Measurements from ENCODE around the gene PABPN1L.

PABPN1L gene

DNA sequence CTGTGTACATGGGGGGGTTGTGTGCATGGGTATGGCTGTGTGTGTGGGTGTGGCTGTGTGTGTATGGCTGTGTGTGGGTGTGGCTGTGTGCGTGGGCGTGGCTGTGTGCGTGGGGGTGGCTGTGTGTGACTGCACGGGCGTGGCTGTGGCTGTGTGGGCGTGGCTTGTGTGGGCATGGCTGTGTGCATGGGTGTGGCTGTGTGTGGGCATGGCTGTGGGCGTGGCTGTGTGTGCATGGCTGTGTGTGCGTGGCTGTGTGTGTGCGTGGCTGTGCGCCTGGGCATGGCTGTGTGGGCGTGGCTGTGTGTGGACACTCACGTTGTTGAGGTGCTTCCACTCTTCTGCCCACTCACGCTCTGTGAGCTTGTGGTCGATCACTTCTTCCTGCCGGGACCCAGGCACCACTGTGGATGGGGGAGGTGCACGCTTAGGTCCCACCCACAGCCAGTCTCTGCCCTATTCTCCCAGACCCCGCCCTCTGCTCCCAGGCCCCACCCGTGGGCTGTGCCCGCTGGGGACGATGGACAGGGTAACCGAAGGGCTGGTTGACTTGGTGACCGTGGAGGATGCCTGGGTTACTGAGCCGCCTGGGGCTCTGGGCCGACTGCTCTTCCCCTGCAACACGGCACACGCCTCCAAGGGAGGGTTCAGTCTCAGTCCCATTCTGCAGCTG lies 16.0 kb upstream of the PABPN1L start:
- TF ChIP-seq, protein P1, sequence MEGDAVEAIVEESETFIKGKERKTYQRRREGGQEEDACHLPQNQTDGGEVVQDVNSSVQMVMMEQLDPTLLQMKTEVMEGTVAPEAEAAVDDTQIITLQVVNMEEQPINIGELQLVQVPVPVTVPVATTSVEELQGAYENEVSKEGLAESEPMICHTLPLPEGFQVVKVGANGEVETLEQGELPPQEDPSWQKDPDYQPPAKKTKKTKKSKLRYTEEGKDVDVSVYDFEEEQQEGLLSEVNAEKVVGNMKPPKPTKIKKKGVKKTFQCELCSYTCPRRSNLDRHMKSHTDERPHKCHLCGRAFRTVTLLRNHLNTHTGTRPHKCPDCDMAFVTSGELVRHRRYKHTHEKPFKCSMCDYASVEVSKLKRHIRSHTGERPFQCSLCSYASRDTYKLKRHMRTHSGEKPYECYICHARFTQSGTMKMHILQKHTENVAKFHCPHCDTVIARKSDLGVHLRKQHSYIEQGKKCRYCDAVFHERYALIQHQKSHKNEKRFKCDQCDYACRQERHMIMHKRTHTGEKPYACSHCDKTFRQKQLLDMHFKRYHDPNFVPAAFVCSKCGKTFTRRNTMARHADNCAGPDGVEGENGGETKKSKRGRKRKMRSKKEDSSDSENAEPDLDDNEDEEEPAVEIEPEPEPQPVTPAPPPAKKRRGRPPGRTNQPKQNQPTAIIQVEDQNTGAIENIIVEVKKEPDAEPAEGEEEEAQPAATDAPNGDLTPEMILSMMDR (conservative IDR thresholded peaks at IDR 0.05; ENCODE audit: low read length), result no peak
- no peak for DNase-seq (ENCODE audit: low read depth)
- H3K4me3 ChIP-seq (ENCODE audit: low read length), result no peak overlapping the region

DNA sequence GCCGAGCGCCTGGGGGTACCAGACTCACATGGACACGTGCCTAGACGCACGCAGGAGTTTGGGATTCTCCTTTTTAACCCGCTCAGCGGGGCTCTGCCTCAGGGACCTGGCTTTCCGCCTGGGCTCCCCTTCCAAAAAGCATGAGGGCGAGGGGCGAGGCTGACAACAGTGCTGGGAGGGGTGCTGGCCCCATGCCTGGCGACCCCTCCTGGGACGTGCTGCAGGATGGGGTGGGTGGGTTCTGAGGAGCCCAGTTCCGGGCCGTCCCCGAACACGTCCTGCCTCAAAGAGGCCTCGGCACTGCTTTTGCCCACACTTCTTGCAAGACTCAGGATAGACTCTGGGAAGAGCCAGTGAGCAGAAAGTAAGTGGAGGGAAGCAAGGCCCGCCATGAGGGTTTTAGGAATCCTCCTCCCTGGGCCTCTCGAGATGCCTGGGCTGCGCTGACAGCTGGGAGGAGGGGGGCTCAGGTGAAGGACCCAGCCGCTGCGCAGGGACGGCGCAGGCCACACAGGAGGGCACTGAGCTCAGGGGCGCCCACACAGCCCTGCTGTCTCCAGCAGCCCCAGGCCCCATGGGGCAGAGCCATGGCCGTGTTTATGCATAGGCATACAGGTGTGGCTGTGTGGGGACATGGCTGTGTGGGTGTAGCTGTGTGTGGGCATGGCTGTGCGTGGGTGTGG lies 15.4 kb upstream of the PABPN1L start:
- no peak for DNase-seq (ENCODE audit: low read depth)
- no peak overlapping the region for H3K4me3 ChIP-seq (ENCODE audit: low read length)

DNA sequence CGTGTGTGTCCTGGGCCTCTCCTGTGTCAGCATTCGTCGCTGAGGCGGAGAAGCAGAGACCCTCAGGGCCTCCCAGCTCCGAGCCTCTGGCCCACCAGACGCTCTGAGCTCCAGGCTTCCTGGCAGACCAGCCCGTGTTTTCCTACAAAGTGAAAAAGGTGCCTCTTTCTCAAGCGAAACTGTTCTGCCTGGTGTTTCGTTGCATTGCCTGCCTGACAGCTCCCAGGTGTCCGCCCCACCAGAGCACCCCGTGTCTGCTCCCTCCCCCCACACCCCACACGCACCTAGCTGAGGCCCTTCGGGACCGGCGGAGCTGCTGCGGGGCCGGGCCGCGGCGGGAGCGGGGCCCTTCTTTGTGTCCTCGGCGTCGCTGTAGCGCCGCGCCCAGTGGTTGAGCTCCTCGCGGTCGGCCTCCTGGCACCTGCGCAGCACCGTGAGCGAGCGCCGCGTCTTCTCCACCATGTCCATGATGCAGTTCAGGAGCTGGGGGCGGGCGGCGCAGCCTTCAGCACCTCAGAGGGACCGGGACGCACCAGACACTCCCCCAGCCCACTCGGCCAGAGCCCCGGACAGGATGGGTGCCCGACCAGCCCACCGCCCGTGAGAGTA lies 14.7 kb upstream of the PABPN1L start:
- no peak overlapping the region for H3K4me3 ChIP-seq (ENCODE audit: low read length)
- TF ChIP-seq, protein P1 (conservative IDR thresholded peaks at IDR 0.05; ENCODE audit: low read length), result no peak

More for the DNA sequence above, 15.4 kb upstream of the PABPN1L start:
- TF ChIP-seq, protein P1 (conservative IDR thresholded peaks at IDR 0.05; ENCODE audit: low read length), result no peak

DNA sequence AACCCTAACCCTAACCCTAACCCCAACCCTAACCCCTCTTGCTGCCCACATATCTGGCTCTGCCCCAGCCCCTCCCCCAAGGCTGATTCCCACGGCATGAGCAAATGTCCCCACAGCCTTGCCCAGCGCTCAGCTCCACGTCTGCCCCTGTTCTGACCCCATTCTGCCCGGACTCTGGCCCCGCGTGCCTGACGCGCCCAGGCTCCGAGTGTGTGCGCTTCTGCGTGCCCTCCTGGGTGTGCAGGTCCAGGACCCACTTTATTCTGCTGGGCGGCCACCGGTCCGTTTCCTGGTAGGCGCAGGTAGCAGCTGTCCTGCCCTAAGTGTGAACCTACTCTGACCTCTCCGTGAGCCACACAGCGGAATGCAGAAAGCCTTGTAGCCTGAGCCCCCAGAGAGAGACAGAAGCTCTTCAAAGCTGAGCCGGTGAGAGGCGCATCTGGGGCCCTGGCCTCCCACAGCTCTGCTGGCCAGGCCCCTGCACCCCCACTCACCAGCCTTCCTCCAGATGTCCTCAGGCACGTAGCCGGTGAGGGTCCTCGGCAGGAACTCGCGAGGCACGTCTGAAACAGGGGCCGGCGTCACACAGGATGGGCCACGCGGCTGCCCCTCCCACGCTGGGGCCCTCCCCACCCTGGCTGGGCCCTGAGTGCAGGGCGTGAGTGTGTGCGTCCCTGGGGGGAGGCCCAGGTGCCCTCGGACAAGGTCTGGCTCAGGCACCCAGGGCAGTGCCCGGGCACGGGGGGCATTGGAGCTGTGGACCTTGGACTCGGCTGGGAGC lies 14.0 kb upstream of the PABPN1L start:
- TF ChIP-seq, protein P1 (conservative IDR thresholded peaks at IDR 0.05; ENCODE audit: low read length), result no peak
- H3K4me3 ChIP-seq (ENCODE audit: low read length), result no peak overlapping the region
- DNase-seq (ENCODE audit: low read depth), result no peak

More for the DNA sequence above, 14.7 kb upstream of the PABPN1L start:
- DNase-seq (ENCODE audit: low read depth), result no peak

DNA sequence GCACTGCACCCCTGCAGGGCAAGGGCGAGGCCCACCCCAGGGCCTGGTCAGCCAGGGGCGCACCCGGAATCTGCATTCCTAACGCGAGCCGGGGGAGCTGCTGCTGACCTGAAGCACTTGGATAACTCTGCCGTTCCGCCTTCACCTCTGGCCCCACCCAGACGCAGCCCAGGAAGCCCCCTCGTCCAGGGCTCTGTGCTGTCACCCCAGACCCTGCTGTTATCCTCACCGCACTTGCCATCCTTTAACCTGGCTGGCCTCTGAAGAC lies 13.3 kb upstream of the PABPN1L start:
- DNase-seq (ENCODE audit: low read depth), result no peak
- TF ChIP-seq, protein P1 (conservative IDR thresholded peaks at IDR 0.05; ENCODE audit: low read length), result no peak

DNA sequence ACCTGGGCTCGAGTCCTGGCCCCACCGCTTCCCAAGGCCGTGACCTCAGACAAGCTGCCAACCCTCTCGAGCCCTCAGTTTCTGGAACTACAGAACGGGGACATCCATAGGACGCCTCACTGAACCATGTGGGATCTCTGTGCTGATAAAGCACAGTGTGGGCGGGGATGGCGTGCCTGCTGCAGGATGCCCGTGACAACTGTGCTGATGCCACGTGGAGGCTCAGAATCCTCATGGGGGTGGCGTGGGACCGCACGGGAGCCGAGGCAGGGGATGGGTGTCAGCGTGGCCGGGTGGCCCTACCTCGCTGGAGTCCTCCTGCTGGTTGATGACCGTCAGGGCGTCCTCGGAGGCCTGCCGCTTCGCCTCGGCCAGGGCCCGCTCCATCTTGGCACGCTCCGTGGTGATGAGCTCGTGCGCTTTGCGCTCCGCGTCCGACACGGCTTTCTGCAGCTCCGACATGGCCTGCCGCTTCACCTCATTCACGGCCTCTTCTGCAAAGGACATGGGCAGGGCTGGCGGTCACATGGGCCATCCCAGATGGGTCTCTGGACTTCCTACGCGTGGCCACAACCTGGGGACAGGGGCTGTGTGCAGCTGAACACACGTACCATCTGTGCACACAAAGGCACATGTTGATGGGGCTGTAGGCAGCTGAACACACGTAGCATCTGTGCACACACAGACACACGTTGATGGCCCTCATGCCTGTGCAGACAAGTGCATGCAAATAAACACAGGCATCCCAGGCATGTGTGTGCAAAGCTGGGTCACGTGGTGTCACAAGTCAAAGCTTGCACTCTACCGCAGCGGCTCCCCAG lies 12.7 kb upstream of the PABPN1L start:
- no peak for DNase-seq (ENCODE audit: low read depth)
- TF ChIP-seq, protein P1 (conservative IDR thresholded peaks at IDR 0.05; ENCODE audit: low read length), result no peak
- H3K4me3 ChIP-seq (ENCODE audit: low read length), result no peak overlapping the region

More for the DNA sequence above, 13.3 kb upstream of the PABPN1L start:
- H3K4me3 ChIP-seq (ENCODE audit: low read length), result no peak overlapping the region
